Stimulated activated memory B cell treated with anti-CD40 and anti-IgM and Interleukin-4, amounts not matched to agents 10 μg/mL and 1 μg/mL and 100 μg/mL, for 72 hours (primary cell): ENCODE results near the gene FBXL17.

Experiments used
- ATAC-seq: fragments of 150-1000 bp; cut with Tn5 transposase; 2 replicates; pipeline ENCODE4 v1.10.0; 2021
- H3K27ac Mint-ChIP-seq: one replicate; pipeline ENCODE4 v1.8.0; 2022; ENCODE audit warnings: mild to moderate bottlenecking, mixed read lengths
- H3K27me3 Mint-ChIP-seq: one replicate; pipeline ENCODE4 v1.8.0; 2022; ENCODE audit warnings: mixed read lengths
- H3K36me3 Mint-ChIP-seq: one replicate; pipeline ENCODE4 v1.8.0; 2022; ENCODE audit warnings: mixed read lengths
- H3K4me1 Mint-ChIP-seq: one replicate; pipeline ENCODE4 v1.8.0; 2022; ENCODE audit warnings: mixed read lengths
- H3K4me3 Mint-ChIP-seq: one replicate; pipeline ENCODE4 v1.8.0; 2022; ENCODE audit warnings: mild to moderate bottlenecking, moderate library complexity, mixed read lengths
- H3K9me3 Mint-ChIP-seq: one replicate; pipeline ENCODE4 v1.8.0; 2022; ENCODE audit warnings: mixed read lengths

The FBXL17 gene

GRCh38 chr5:107885601-107886000 is 496.3 kb downstream of the FBXL17 start:
- ATAC-seq, result no peak
- H3K4me3 Mint-ChIP-seq, result no peak overlapping the region
- H3K27ac Mint-ChIP-seq, result no peak overlapping the region
- no peaks in the 10 kb centered on the region for H3K4me1 Mint-ChIP-seq
- no peaks in the 10 kb centered on the region for H3K27me3 Mint-ChIP-seq
- peaks cover 20% of the 10 kb centered on the region for H3K36me3 Mint-ChIP-seq
- no peaks in the 10 kb centered on the region for H3K9me3 Mint-ChIP-seq

- Mint-ChIP-seq H3K27me3 (no peaks in the 10 kb centered on the region), H3K4me1 (no peaks in the 10 kb centered on the region), H3K27ac (no peak overlapping the region), H3K36me3 (peaks cover 22% of the 10 kb centered on the region), H3K9me3 (no peaks in the 10 kb centered on the region), H3K4me3 (no peak overlapping the region)
- no peak for ATAC-seq
Observed at GRCh38 chr5:107884871-107885270, 497.0 kb downstream of the FBXL17 start.

DNA sequence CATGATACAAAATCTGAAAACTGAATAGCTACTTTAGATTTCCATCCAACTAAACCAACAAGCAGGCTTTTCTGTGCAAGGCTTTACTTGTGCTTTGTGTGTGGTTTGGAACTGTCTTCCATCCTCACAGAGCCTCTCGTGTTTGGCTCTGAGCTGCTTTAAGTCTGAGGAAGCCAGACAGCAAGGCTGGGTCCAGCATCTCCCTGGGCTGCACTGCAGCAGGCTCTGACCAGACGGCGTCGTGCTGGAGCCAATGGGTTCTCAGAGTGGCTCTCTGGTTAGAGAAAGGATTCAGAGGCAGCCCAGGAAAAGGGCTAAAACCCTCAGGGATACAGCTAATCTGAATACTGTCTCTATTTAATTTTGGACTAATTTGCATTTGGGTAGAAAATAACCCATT is 503.2 kb downstream of the FBXL17 start:
- Mint-ChIP-seq H3K9me3 (no peaks in the 10 kb centered on the region), H3K27me3 (no peaks in the 10 kb centered on the region)

GRCh38 chr5:107876906-107877305 is 505.0 kb downstream of the FBXL17 start:
- no peak overlapping the region for H3K4me3 Mint-ChIP-seq
- no peak overlapping the region for H3K27ac Mint-ChIP-seq
- H3K4me1 Mint-ChIP-seq, result no peaks in the 10 kb centered on the region
- H3K36me3 Mint-ChIP-seq, result peaks cover 27% of the 10 kb centered on the region
- ATAC-seq, result no peak
- no peaks in the 10 kb centered on the region for H3K27me3 Mint-ChIP-seq
- no peaks in the 10 kb centered on the region for H3K9me3 Mint-ChIP-seq

More for the DNA sequence above, 503.2 kb downstream of the FBXL17 start:
- Mint-ChIP-seq H3K4me1 (no peaks in the 10 kb centered on the region), H3K4me3 (no peak overlapping the region), H3K27ac (no peak overlapping the region), H3K36me3 (peaks cover 21% of the 10 kb centered on the region)
- ATAC-seq, result no peak

GRCh38 chr5:107876261-107876660 is 505.6 kb downstream of the FBXL17 start:
- ATAC-seq, result no peak
- Mint-ChIP-seq H3K36me3 (peaks cover 27% of the 10 kb centered on the region), H3K27me3 (no peaks in the 10 kb centered on the region), H3K27ac (no peak overlapping the region), H3K4me1 (no peaks in the 10 kb centered on the region), H3K9me3 (no peaks in the 10 kb centered on the region), H3K4me3 (no peak overlapping the region)

- Mint-ChIP-seq H3K27ac (no peak overlapping the region), H3K27me3 (no peaks in the 10 kb centered on the region), H3K4me3 (no peak overlapping the region), H3K4me1 (no peaks in the 10 kb centered on the region), H3K9me3 (no peaks in the 10 kb centered on the region), H3K36me3 (peaks cover 27% of the 10 kb centered on the region)
- no peak for ATAC-seq
Observed at GRCh38 chr5:107875833-107876232, 506.1 kb downstream of the FBXL17 start.

DNA sequence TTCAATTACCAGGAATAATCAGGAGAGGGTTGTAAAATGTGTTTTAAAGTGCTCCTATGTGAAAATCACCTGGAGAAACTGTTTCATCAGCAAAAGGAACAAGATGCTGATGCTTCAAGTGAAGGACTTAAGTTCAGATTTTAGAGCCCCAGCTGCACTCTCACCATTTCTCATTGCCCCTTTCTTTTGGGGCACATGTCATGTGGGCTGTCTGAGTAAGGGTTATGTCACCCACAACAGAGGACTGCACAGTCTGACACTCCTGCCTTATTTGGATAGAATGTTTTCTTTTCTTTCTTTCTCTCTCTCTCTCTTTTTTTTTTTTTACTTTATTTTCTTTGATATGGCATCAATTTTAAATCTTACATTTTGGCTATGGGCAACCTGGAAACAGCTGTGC is 507.1 kb downstream of the FBXL17 start:
- H3K4me3 Mint-ChIP-seq, result no peak overlapping the region
- no peak overlapping the region for H3K27ac Mint-ChIP-seq
- no peaks in the 10 kb centered on the region for H3K4me1 Mint-ChIP-seq
- no peak for ATAC-seq
- peaks cover 23% of the 10 kb centered on the region for H3K36me3 Mint-ChIP-seq
- no peaks in the 10 kb centered on the region for H3K27me3 Mint-ChIP-seq
- H3K9me3 Mint-ChIP-seq, result no peaks in the 10 kb centered on the region

GRCh38 chr5:107873877-107874276 is 508.0 kb downstream of the FBXL17 start:
- Mint-ChIP-seq H3K4me3 (no peak overlapping the region), H3K4me1 (no peaks in the 10 kb centered on the region), H3K27ac (no peak overlapping the region), H3K36me3 (peaks cover 23% of the 10 kb centered on the region), H3K27me3 (no peaks in the 10 kb centered on the region), H3K9me3 (no peaks in the 10 kb centered on the region)
- no peak for ATAC-seq

- ATAC-seq, result no peak
- H3K4me1 Mint-ChIP-seq, result no peaks in the 10 kb centered on the region
- no peak overlapping the region for H3K4me3 Mint-ChIP-seq
- H3K9me3 Mint-ChIP-seq, result no peaks in the 10 kb centered on the region
- no peak overlapping the region for H3K27ac Mint-ChIP-seq
- peaks cover 26% of the 10 kb centered on the region for H3K36me3 Mint-ChIP-seq
- H3K27me3 Mint-ChIP-seq, result no peaks in the 10 kb centered on the region
Observed at GRCh38 chr5:107871023-107871422, 510.9 kb downstream of the FBXL17 start.

- Mint-ChIP-seq H3K9me3 (no peaks in the 10 kb centered on the region), H3K27me3 (no peaks in the 10 kb centered on the region), H3K27ac (no peak overlapping the region), H3K4me3 (no peak overlapping the region), H3K36me3 (peaks cover 31% of the 10 kb centered on the region), H3K4me1 (no peaks in the 10 kb centered on the region)
- ATAC-seq, result no peak
Observed at GRCh38 chr5:107869438-107870115, 512.3 kb downstream of the FBXL17 start.

DNA sequence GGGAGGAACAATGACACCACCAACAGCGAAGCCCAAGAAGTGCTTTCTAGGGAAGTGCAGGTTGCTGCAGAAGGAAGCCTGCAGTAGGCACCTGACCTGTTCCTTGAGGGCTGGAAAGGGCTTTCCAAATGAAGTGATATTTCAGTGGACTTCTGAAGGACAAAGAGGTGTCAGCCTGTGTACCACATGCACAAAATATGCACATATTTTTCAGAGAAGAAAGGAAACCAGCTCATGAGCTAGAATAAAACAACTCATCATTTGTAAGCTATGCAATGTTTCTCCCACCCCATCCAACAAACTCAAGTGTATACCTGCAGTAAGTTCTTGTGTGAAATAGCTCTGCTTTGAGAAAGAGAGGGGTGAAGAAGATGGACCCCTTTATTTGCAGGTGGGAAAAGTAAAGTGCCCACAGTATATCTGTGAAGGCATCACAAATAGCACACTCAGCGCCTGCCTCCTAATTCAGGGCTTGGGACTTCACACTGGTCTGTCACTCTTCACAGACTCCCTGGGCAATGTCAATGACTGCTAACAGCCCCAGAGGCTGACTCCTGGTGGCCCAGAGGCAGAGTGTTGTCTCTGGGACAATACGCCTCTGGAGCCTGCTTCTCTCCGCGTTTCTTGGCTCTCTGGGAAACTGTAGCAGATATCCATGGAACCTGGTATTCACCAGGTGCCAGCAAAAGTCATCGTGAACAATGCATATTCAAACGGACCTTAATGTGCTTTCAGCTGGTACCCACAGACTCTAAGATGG is 513.1 kb downstream of the FBXL17 start:
- Mint-ChIP-seq H3K4me1 (no peaks in the 10 kb centered on the region), H3K9me3 (no peaks in the 10 kb centered on the region), H3K27me3 (no peaks in the 10 kb centered on the region), H3K4me3 (no peak overlapping the region), H3K27ac (no peak overlapping the region), H3K36me3 (peaks cover 34% of the 10 kb centered on the region)
- no peak for ATAC-seq

GRCh38 chr5:107867266-107867665 is 514.6 kb downstream of the FBXL17 start:
- Mint-ChIP-seq H3K4me3 (no peak overlapping the region), H3K36me3 (peaks cover 33% of the 10 kb centered on the region), H3K27ac (no peak overlapping the region), H3K9me3 (no peaks in the 10 kb centered on the region), H3K4me1 (no peaks in the 10 kb centered on the region), H3K27me3 (no peaks in the 10 kb centered on the region)
- ATAC-seq, result no peak

DNA sequence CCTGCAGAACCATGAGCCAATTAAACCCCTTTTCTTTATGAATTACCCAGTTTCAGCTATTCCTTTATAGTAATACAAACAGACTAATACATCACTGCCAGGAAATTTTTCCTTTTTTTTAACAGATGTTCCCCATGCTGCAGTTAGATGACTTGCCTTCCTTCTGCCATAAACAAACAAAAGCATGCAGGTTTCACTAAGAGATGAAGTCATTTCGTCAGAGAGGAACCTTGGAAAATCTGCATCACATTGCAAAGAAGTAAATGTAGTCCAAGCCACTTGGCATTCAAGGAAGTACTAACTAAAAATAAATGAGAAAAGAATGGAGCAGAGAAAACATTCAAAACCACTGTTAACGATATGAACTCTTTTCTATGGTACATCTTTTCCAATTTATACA is 517.1 kb downstream of the FBXL17 start:
- H3K4me3 Mint-ChIP-seq, result no peak overlapping the region
- no peaks in the 10 kb centered on the region for H3K27me3 Mint-ChIP-seq
- no peak overlapping the region for H3K27ac Mint-ChIP-seq
- no peaks in the 10 kb centered on the region for H3K9me3 Mint-ChIP-seq
- H3K36me3 Mint-ChIP-seq, result peaks cover 50% of the 10 kb centered on the region
- no peak for ATAC-seq
- no peaks in the 10 kb centered on the region for H3K4me1 Mint-ChIP-seq

GRCh38 chr5:107863125-107863524 is 518.8 kb downstream of the FBXL17 start:
- no peaks in the 10 kb centered on the region for H3K4me1 Mint-ChIP-seq
- peaks cover 40% of the 10 kb centered on the region for H3K36me3 Mint-ChIP-seq
- H3K9me3 Mint-ChIP-seq, result no peaks in the 10 kb centered on the region
- H3K4me3 Mint-ChIP-seq, result no peak overlapping the region
- ATAC-seq, result no peak
- no peak overlapping the region for H3K27ac Mint-ChIP-seq
- no peaks in the 10 kb centered on the region for H3K27me3 Mint-ChIP-seq

DNA sequence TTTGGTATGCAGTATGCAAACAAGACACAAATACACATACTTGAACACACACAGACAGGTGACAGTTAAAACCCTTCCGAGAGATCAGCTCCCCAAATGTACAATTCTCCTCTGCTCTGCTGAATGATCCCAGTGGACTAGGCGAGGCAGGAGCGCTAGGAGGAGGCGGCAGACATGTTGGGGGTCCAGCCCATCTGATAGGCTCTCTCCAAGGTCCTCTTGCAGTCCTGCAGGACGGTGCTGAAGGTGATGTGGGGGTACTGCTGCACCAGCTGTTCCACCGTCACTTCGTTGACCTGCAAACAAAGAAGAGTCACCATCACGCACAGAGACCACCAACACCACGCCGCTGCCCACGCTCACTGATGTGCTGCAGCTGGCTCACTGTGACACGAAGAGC is 520.3 kb downstream of the FBXL17 start:
- Mint-ChIP-seq H3K36me3 (peaks cover 32% of the 10 kb centered on the region), H3K4me3 (no peak overlapping the region), H3K9me3 (no peaks in the 10 kb centered on the region), H3K27me3 (no peaks in the 10 kb centered on the region), H3K27ac (no peak overlapping the region), H3K4me1 (no peaks in the 10 kb centered on the region)
- ATAC-seq, result peak; percentile 13

- Mint-ChIP-seq H3K36me3 (peaks cover 32% of the 10 kb centered on the region), H3K27me3 (no peaks in the 10 kb centered on the region), H3K27ac (no peak overlapping the region), H3K4me1 (no peaks in the 10 kb centered on the region), H3K9me3 (no peaks in the 10 kb centered on the region), H3K4me3 (no peak overlapping the region)
- ATAC-seq, result no peak
Observed at GRCh38 chr5:107860044-107860443, 521.9 kb downstream of the FBXL17 start.
